ENCODE data around the gene ATG5.

The ATG5 gene

DNA sequence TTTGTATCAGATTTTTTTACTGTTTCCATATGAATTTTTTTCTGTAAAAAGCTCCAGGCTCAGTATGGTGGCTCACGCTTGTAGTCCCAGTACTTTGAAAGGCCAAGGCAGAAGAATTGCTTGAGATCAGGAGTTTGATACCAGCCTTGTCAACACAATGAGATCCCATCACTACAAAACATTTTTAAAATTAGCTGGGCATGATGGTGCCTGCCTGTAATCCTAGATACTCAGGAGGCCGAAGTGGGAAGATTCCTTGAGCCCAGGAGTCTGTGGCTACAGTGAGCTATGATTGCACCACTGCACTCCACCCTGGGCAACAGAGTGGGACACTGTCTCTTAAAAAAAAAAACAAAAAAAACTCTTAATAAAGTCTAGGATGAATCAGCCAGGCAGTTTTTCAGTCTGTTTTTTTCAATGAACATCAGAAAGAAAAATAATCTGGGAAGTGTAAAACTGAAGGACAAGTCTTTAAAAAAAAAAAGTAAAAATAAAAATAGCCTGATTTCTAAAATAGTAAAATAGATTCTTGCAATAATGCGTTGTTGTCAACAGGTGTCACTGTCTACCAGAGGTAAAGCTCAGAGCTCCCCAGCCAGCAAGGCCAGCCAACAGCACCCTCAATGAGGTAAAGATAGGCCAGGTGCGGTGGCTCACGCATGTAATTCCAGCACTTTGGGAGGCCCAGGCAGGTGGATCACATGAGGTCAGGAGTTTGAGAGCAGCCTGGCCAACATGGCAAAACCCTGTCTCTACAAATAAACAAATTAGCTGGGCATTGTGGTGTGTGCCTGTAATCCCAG lies 9.3 kb upstream of the ATG5 start:
- no peak for DNase-seq (ENCODE audit: low spot score)
- Mint-ChIP-seq H3K27ac (no peak overlapping the region), H3K36me3 (ENCODE audit: low read depth) (no peaks in the 10 kb centered on the region), H3K4me3 (no peak overlapping the region), H3K27me3 (ENCODE audit: low read depth) (peaks cover 24% of the 10 kb centered on the region), H3K9me3 (no peaks in the 10 kb centered on the region), H3K4me1 (ENCODE audit: low read depth) (peaks cover 7% of the 10 kb centered on the region)

DNA sequence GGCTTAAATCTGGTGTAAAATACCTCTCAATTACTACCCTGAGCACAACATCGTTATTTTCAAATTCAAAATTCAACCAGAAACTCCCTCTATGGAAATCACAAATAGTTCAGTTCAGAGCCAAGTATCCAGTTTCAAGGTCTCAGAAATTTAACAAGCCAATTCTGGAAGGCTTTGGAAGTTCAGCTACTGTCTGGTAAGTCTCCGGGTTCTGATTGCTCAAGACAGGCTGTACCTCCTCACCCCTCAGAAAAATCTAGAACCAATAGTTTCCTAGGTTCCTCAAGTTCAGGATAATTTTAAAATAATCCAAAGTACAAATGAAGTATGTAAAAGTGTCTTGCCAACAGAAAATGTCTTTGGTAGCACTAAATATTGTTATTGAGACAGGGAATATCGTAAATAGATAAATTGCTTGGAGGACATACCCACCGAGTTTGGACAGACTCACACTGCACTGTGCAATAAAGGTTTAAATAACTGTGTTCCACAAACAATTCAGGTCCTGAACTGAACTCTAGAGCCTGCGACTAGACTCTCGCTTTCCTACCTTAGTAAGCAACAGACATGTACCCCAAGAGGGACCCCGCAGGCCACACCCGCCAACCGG lies 729 bp downstream of the ATG5 start:
- H3K4me1 Mint-ChIP-seq (ENCODE audit: low read depth) = peaks cover 37% of the 10 kb centered on the region
- H3K4me3 Mint-ChIP-seq = peak overlapping the region; percentile 100
- peaks cover 20% of the 10 kb centered on the region for H3K27me3 Mint-ChIP-seq (ENCODE audit: low read depth)
- peak overlapping the region; percentile 99 for H3K27ac Mint-ChIP-seq
- H3K36me3 Mint-ChIP-seq (ENCODE audit: low read depth) = peaks cover 14% of the 10 kb centered on the region
- no peak for DNase-seq (ENCODE audit: low spot score)
- H3K9me3 Mint-ChIP-seq = no peaks in the 10 kb centered on the region

DNA sequence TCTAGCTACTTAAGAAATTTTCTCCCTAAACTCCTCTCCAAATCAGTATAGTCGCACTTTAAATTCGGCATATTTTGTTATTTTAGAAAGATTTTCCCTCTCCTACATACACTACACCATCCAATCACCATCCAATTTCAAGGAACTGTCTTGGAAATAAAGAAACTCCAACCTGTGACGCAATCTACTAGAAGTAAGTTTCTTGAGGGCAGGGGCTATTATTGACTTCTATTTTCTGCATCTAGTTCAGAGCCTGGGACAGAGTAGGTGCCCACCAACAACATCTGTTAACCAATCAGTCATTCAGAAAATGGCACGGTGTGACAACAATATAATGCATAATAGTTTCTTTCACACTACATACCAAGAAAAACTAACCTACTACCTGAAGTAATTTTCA lies 3.6 kb downstream of the ATG5 start:
- Mint-ChIP-seq H3K9me3 (no peaks in the 10 kb centered on the region), H3K4me1 (ENCODE audit: low read depth) (peaks cover 45% of the 10 kb centered on the region), H3K4me3 (no peak overlapping the region), H3K36me3 (ENCODE audit: low read depth) (peaks cover 14% of the 10 kb centered on the region), H3K27me3 (ENCODE audit: low read depth) (peaks cover 2% of the 10 kb centered on the region), H3K27ac (no peak overlapping the region)
- no peak for DNase-seq (ENCODE audit: low spot score)

DNA sequence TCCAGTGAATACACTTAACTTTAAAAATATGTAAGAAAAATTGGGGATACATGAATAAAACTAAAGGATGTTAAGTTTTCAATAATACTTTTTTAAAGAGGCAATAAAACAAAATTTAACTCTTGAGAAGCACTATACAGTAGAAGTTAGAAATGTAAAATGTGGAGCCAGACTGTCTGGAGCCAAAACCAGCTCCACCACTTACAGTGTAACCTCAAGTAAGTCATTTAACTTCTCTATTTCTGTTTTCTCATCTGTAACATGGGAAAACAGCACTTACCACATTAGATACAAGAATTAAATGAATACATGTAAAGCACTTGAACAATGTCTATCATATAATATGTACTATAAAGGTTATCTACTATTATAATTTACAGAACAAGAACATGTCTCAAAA lies 6.7 kb downstream of the ATG5 start:
- DNase-seq (ENCODE audit: low spot score) = no peak
- H3K36me3 Mint-ChIP-seq (ENCODE audit: low read depth) = peaks cover 25% of the 10 kb centered on the region
- H3K9me3 Mint-ChIP-seq = no peaks in the 10 kb centered on the region
- H3K4me1 Mint-ChIP-seq (ENCODE audit: low read depth) = peaks cover 46% of the 10 kb centered on the region
- no peak overlapping the region for H3K27ac Mint-ChIP-seq
- H3K27me3 Mint-ChIP-seq (ENCODE audit: low read depth) = no peaks in the 10 kb centered on the region
- no peak overlapping the region for H3K4me3 Mint-ChIP-seq

DNA sequence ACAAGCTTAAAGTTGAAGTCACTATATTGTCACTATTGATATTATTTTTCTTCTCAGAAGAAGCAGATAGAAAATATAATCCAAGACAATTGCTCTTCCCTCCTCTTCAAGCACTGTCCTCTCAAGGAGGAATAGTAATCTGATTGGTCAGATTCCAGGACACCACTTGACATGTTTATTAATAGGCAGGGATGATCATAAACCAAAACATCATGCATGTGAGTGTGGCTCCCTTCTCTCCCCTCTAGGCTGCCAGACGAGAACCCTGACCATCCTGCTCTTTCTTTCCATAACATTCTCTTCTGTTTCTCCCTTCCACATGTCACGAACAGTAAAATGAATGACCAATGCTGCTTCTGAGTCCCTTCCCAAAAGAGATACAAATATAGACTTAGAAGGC lies 7.5 kb downstream of the ATG5 start:
- H3K36me3 Mint-ChIP-seq (ENCODE audit: low read depth) = peaks cover 24% of the 10 kb centered on the region
- H3K27ac Mint-ChIP-seq = no peak overlapping the region
- H3K9me3 Mint-ChIP-seq = no peaks in the 10 kb centered on the region
- peaks cover 45% of the 10 kb centered on the region for H3K4me1 Mint-ChIP-seq (ENCODE audit: low read depth)
- H3K27me3 Mint-ChIP-seq (ENCODE audit: low read depth) = no peaks in the 10 kb centered on the region
- DNase-seq (ENCODE audit: low spot score) = no peak
- H3K4me3 Mint-ChIP-seq = no peak overlapping the region

DNA sequence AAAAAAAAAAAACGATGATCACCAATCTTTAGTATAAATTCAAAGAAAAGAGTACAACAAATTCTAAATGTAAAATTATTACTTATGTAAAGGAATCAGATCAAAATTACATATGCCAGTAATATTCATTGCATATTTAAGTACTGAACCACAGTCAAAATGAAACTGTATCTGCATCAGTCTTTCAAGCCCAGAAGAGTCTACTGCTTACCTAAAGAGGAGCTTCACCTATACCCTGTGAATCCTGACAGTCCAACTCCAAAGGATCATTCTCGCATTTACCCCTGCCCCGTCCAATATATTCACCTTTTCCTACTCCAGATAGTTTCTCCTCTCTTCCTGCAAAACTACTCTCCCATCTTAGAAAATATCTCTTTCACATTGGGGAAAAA lies 9.2 kb downstream of the ATG5 start:
- Mint-ChIP-seq H3K27ac (peak overlapping the region; percentile 73), H3K36me3 (ENCODE audit: low read depth) (peaks cover 30% of the 10 kb centered on the region), H3K27me3 (ENCODE audit: low read depth) (no peaks in the 10 kb centered on the region), H3K4me1 (ENCODE audit: low read depth) (peaks cover 49% of the 10 kb centered on the region), H3K9me3 (no peaks in the 10 kb centered on the region), H3K4me3 (peak overlapping the region; percentile 59)
- no peak for DNase-seq (ENCODE audit: low spot score)

DNA sequence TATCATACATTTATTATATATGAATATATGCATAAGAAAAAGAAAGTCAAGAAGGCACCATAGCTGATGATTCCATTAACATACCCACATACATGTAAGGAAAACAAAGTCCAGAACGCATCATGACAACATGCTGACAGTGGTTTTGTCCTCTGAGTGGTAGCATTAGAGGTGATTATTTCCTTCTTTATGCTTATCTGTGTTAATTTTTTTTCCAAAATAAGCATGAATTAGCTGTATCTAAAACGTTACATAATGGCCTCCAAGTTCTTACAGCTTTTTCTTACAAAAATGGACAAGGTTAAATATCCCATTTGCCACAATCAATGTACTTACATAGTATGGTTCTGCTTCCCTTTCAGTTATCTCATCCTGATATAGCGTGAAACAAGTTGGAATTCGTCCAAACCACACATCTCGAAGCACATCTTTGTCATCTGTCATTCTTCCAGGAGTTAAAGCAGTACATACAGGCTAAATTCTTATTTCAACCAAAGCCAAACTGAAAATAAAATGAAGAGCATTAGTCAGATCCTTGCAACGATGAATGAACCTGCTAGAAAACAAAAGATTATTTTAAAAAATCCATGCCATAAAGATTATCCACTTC lies 9.7 kb downstream of the ATG5 start:
- no peaks in the 10 kb centered on the region for H3K9me3 Mint-ChIP-seq
- peak overlapping the region; percentile 62 for H3K27ac Mint-ChIP-seq
- H3K36me3 Mint-ChIP-seq (ENCODE audit: low read depth) = peaks cover 34% of the 10 kb centered on the region
- H3K4me1 Mint-ChIP-seq (ENCODE audit: low read depth) = peaks cover 54% of the 10 kb centered on the region
- no peak for DNase-seq (ENCODE audit: low spot score)
- H3K4me3 Mint-ChIP-seq = peak overlapping the region; percentile 59
- H3K27me3 Mint-ChIP-seq (ENCODE audit: low read depth) = no peaks in the 10 kb centered on the region

- no peak overlapping the region for H3K4me3 Mint-ChIP-seq
- peaks cover 44% of the 10 kb centered on the region for H3K36me3 Mint-ChIP-seq (ENCODE audit: low read depth)
- no peaks in the 10 kb centered on the region for H3K9me3 Mint-ChIP-seq
- H3K4me1 Mint-ChIP-seq (ENCODE audit: low read depth) = peaks cover 32% of the 10 kb centered on the region
- no peaks in the 10 kb centered on the region for H3K27me3 Mint-ChIP-seq (ENCODE audit: low read depth)
- no peak overlapping the region for H3K27ac Mint-ChIP-seq
- DNase-seq (ENCODE audit: low spot score) = no peak
These were observed 15.7 kb downstream of the ATG5 start for GRCh38 chr6:106309766-106310373.

DNA sequence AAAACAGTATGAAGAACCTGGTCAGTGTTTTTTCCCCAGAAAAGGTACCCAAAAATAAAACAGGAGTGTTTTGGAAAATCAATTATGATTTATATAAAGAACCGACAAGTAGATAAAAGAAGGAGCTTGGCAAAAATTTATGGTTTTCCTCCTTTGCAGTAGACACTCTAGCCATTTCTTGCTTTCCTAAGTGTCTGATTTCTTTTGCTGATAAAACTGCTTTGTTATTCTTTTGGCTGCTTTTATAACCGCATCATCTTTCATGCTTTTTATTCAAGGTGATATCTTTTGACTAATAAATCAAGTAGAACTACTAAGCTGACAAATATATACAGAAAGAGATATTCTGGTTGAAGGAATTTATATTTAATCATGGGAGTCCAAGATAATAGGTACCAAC lies 16.6 kb downstream of the ATG5 start:
- Mint-ChIP-seq H3K36me3 (ENCODE audit: low read depth) (peaks cover 43% of the 10 kb centered on the region), H3K4me1 (ENCODE audit: low read depth) (peaks cover 33% of the 10 kb centered on the region), H3K9me3 (no peaks in the 10 kb centered on the region), H3K27me3 (ENCODE audit: low read depth) (no peaks in the 10 kb centered on the region), H3K4me3 (no peak overlapping the region), H3K27ac (no peak overlapping the region)
- no peak for DNase-seq (ENCODE audit: low spot score)

DNA sequence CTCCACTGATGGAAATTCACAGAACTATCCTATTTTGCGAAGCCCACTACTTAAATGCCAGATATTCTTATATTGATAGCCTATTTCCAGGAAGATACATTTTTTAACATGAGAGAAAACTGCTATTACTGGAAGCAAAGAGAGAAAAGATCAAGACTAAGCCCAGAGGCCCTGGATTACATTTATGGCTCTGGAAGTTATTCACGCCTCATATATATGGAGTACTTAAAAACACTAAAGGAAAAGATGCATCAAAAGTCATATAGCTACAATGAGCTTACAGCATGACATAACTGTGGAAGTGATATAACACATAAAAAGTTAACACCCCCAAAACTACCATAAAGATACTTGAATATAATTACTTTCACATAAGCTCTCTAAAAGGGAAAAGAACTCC lies 19.8 kb downstream of the ATG5 start:
- no peak for DNase-seq (ENCODE audit: low spot score)
- Mint-ChIP-seq H3K4me3 (no peak overlapping the region), H3K27ac (no peak overlapping the region), H3K4me1 (ENCODE audit: low read depth) (peaks cover 13% of the 10 kb centered on the region), H3K36me3 (ENCODE audit: low read depth) (peaks cover 22% of the 10 kb centered on the region), H3K27me3 (ENCODE audit: low read depth) (no peaks in the 10 kb centered on the region), H3K9me3 (no peaks in the 10 kb centered on the region)

GRCh38 chr6:106300944-106301343 lies 24.6 kb downstream of the ATG5 start:
- Mint-ChIP-seq H3K4me3 (no peak overlapping the region), H3K27ac (no peak overlapping the region), H3K36me3 (ENCODE audit: low read depth) (peaks cover 7% of the 10 kb centered on the region), H3K9me3 (no peaks in the 10 kb centered on the region), H3K27me3 (ENCODE audit: low read depth) (no peaks in the 10 kb centered on the region), H3K4me1 (ENCODE audit: low read depth) (peaks cover 12% of the 10 kb centered on the region)
- no peak for DNase-seq (ENCODE audit: low spot score)

DNA sequence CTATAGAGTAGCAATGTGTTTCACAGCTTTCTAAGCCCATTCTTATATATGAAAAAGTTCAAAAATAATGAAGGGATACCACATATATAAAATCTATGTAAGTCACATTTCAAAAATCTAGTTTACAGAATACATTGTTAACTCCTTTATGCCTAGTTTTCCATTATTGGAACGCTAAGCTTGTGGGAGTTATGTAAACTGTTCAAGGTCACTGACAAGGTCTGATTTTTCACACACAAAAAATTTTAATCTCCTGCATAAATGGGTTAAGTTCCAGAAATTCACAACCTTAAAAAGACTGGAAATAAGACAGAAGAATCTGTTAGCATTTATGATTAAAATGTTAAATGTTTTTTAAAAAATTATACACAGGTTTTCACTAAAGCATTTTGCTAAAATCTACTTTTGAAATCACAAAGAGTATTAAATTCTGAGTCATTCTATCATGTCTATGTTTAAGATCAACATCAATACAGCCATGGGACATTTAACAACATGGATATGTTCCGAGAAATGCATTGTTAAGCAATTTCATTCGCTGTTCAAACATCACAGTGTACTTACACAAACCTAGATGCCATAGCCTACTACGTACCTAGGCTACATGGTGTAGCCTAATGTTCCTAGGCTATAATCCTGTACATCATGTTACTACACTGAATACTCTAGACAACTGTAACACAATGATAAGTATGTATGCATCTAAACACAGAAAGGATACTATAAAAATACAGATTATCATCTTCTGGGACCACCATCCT lies 25.4 kb downstream of the ATG5 start:
- Mint-ChIP-seq H3K4me1 (ENCODE audit: low read depth) (peaks cover 12% of the 10 kb centered on the region), H3K4me3 (no peak overlapping the region), H3K27ac (no peak overlapping the region), H3K27me3 (ENCODE audit: low read depth) (no peaks in the 10 kb centered on the region), H3K36me3 (ENCODE audit: low read depth) (peaks cover 4% of the 10 kb centered on the region), H3K9me3 (no peaks in the 10 kb centered on the region)
- no peak for DNase-seq (ENCODE audit: low spot score)

DNA sequence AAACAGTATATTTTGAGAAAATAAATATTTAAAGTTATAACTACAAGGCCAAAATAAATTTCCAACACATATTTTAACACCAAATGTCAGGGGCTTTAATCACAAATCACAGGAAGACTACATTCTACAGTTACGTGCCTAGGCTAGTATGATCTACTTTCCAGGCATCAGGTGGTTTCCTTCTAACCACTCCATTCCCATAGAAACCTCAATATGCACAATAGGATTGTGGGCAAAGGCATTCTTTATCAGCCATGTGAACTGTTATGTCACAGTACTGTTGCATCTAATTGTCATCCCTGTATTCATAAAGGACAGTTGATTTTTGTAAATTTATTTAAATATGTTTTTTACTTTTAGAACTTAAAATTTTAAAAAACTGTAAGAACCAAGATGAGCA lies 32.4 kb downstream of the ATG5 start:
- Mint-ChIP-seq H3K9me3 (peaks cover 16% of the 10 kb centered on the region), H3K27me3 (ENCODE audit: low read depth) (no peaks in the 10 kb centered on the region), H3K4me1 (ENCODE audit: low read depth) (peaks cover 8% of the 10 kb centered on the region), H3K27ac (no peak overlapping the region), H3K4me3 (no peak overlapping the region), H3K36me3 (ENCODE audit: low read depth) (peaks cover 31% of the 10 kb centered on the region)
- no peak for DNase-seq (ENCODE audit: low spot score)

Measured in T-helper 2 cell treated with Interferon-gamma antibody and Interleukin-4, amounts not matched to agents 5 μg/mL and 100 μg/mL, for 36 hours (primary cell).